NCI-H2081 treated with DMSO at 0.1 percent for 48 hours (cell line): ENCODE measurements around the gene BOK.

Experiments used
- DNase-seq: peaks from one replicate; lab custom pipeline; 2025; lab: John Stamatoyannopoulos, UW

BOK gene

GRCh38 chr2:241601841-241602240 is 43.3 kb downstream of the BOK start:
- no peak for DNase-seq

- DNase-seq: no peak
Measured at GRCh38 chr2:241602720-241603119, 44.2 kb downstream of the BOK start.

GRCh38 chr2:241603686-241604085 is 45.1 kb downstream of the BOK start:
- DNase-seq: no peak

- DNase-seq: no peak
Measured at GRCh38 chr2:241606186-241606585, 47.6 kb downstream of the BOK start.

- DNase-seq: no peak
Measured at GRCh38 chr2:241607162-241607885, 48.8 kb downstream of the BOK start.

- no peak for DNase-seq
Measured at GRCh38 chr2:241608881-241609280, 50.3 kb downstream of the BOK start.

GRCh38 chr2:241609859-241610793 is 51.6 kb downstream of the BOK start:
- DNase-seq: no peak

GRCh38 chr2:241611062-241611461 is 52.5 kb downstream of the BOK start:
- DNase-seq: no peak

GRCh38 chr2:241612156-241613016 is 53.8 kb downstream of the BOK start:
- DNase-seq: no peak

- no peak for DNase-seq
Measured at GRCh38 chr2:241613017-241613780, 54.7 kb downstream of the BOK start.

GRCh38 chr2:241615041-241615440 is 56.5 kb downstream of the BOK start:
- no peak for DNase-seq

GRCh38 chr2:241615522-241616052 is 57.0 kb downstream of the BOK start:
- DNase-seq: no peak

- DNase-seq: peak; percentile 37
Measured at GRCh38 chr2:241616168-241617125, 57.9 kb downstream of the BOK start.

- DNase-seq: peak; percentile 58
Measured at GRCh38 chr2:241617431-241618154, 59.0 kb downstream of the BOK start.

- DNase-seq: no peak
Measured at GRCh38 chr2:241618296-241618805, 59.8 kb downstream of the BOK start.

- DNase-seq: no peak
Measured at GRCh38 chr2:241618829-241619228, 60.3 kb downstream of the BOK start.

- no peak for DNase-seq
Measured at GRCh38 chr2:241619597-241620418, 61.3 kb downstream of the BOK start.

- DNase-seq: no peak
Measured at GRCh38 chr2:241620419-241620769, 61.8 kb downstream of the BOK start.
